Activated T-cell treated with anti-CD3 and anti-CD28 coated beads, Interleukin-2, amount 50 U/mL, for 72 hours (primary cell): Measurements from ENCODE around the gene TBCD. TPM values are rescaled to one million over a fixed set of nuclear protein-coding genes. Genes with fewer than 3 reads are reported as not detected.
A peak's percentile ranks its signal among the peaks of the same experiment; 100 is the strongest.
"Not testable (repeated sequence)": the region's sequence is repeated elsewhere in the genome, so short reads cannot be mapped to it uniquely, and the experiment has no call there.

ENCODE experiments used
- ATAC-seq, 2 donors: fragments of 150-1000 bp; cut with Tn5 transposase; replicated peaks in 1 of 2; 2 replicates each; pipeline ENCODE4 v1.10.0; 2021; ENCODE audit warnings: moderate library complexity in 2 of 2, mild to moderate bottlenecking in 1 of 2
- DNase-seq, 2 donors: peaks; one replicate each; pipeline ENCODE4 v3.0.0; 2021 to 2022; ENCODE audit warnings: mixed read lengths in 1 of 2
- H3K27ac Mint-ChIP-seq: one replicate; pipeline ENCODE4 v1.8.0; 2022; ENCODE audit warnings: mild to moderate bottlenecking, moderate library complexity, mixed read lengths
- H3K27me3 Mint-ChIP-seq: one replicate; pipeline ENCODE4 v1.8.0; 2022; ENCODE audit warnings: low read depth, mixed read lengths
- H3K36me3 Mint-ChIP-seq, 2 donors: one replicate each; pipeline ENCODE4 v1.8.0; 2022; ENCODE audit warnings: mixed read lengths in 2 of 2, mild to moderate bottlenecking in 1 of 2; ENCODE audit not compliant: insufficient read depth in 2 of 2
- H3K4me1 Mint-ChIP-seq: one replicate; pipeline ENCODE4 v1.8.0; 2022; ENCODE audit warnings: low read depth, mixed read lengths
- H3K4me3 Mint-ChIP-seq, 2 donors: one replicate each; pipeline ENCODE4 v1.8.0; 2022; ENCODE audit warnings: mild to moderate bottlenecking in 2 of 2, mixed read lengths in 2 of 2, moderate library complexity in 2 of 2
- H3K9me3 Mint-ChIP-seq, 2 donors: one replicate each; pipeline ENCODE4 v1.8.0; 2022; ENCODE audit warnings: mixed read lengths in 2 of 2
- total RNA-seq, 2 donors: library from RNA; stranded (reverse); gene quantifications; one replicate each; pipeline ENCODE4 v1.2.3, GENCODE V29; 2022

Gene TBCD
- total RNA-seq, 2 donors from 2014 or later: 112 to 134 TPM

DNA sequence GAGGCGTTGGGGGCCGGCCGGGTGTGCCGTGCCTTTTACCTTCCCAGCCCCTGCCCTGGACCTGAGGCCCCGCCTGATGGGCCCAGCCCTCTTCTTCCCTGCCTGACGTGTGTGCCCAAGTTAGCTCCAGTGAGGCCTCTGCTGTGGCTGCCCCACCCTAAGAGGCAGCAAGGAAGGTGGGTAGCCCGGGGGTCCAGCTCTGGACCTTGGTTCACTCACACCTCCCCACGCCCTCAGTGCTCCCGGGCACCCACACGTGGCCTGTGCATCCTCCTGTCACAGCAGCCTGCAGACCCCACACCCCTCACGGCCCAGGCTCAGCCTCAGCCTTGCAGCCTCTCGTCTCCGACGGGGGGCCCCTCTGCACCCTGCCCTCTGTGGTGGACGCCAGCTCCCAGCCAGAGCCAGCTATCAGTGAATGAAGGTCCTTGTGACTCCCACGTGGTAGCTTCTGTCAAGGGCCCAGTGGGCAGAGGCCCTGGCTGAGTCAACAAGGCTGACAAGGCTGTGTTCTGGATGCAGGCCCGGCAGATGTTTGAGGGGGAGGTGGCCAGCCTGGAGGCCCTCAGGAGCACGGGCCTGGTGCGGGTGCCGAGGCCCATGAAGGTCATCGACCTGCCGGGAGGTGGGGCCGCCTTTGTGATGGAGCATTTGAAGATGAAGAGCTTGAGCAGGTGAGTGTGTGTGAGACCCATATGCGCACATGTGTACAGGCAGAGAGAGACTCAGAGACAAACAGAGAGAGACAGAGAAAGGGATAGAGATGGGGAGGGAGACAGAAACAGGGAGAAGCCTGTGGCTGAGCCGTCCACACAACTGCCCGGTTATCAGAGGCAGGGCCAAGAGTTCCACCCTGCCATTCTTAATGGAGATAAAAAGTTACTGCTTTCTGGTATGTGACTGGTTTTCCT is 13.6 kb upstream of the TBCD start:
- H3K4me1 Mint-ChIP-seq: no peaks in the 10 kb centered on the region
- H3K27me3 Mint-ChIP-seq: no peaks in the 10 kb centered on the region
- no peak for DNase-seq
- peaks cover 10 to 12% of the 10 kb centered on the region in 2 donors for H3K9me3 Mint-ChIP-seq
- peaks cover 17 to 28% of the 10 kb centered on the region in 2 donors for H3K36me3 Mint-ChIP-seq
- no peak for ATAC-seq
- no peak overlapping the region for H3K27ac Mint-ChIP-seq
- H3K4me3 Mint-ChIP-seq: no peak overlapping the region

GRCh38 chr17:82740906-82741759 is 10.7 kb upstream of the TBCD start:
- Mint-ChIP-seq H3K4me3 (no peak overlapping the region), H3K36me3 (peaks cover 13 to 21% of the 10 kb centered on the region in 2 donors), H3K4me1 (no peaks in the 10 kb centered on the region), H3K9me3 (peaks cover 7 to 10% of the 10 kb centered on the region in 2 donors), H3K27ac (no peak overlapping the region), H3K27me3 (no peaks in the 10 kb centered on the region)
- DNase-seq: no peak
- no peak for ATAC-seq

DNA sequence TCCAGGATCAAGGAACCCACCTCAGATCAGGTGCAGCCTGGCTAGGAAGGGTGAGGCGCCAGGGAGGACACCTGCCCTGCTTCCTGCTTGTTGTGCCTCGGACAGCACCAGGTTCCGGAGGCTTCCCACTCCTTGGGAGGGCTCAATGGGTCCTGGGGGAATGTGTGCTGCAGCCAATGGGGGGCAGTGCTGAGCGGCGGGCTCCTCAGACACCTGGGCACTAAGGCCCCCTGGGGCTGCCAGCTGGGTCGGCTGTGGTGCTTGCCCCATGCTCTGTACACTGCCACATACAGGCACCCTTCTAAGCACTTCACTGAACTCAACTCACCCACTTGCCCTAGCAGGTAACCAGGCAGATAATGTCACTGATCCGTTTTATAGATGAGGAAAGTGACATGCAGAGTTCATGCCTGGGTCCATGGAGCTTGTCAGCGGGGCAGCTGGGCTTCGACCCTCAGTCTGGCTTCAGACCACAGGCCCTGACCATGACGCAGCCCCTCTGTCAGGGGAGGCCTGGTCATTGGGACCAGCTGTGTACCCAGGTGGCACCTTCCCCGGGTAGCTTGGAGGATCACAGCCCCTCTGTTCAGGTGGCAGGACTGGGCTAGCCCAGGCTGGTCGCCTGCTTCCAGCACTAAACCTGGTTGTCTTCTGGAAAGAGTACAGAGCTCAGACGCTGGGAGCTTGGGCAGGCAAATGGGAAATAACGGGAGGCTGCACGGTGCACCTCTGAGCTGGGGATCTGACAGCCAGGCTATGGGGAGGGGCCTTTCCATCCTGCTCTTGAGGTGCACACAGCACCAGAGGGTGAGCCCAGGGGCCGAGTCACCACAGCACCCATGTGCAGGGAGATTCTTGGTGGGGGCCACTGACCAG is 8.3 kb upstream of the TBCD start:
- Mint-ChIP-seq H3K9me3 (peaks cover 10 to 12% of the 10 kb centered on the region in 2 donors), H3K27me3 (no peaks in the 10 kb centered on the region), H3K4me3 (no peak overlapping the region), H3K4me1 (no peaks in the 10 kb centered on the region), H3K36me3 (peaks cover 16 to 23% of the 10 kb centered on the region in 2 donors), H3K27ac (no peak overlapping the region)
- DNase-seq (no peak), ATAC-seq (no peak)

GRCh38 chr17:82744736-82745135 is 7.1 kb upstream of the TBCD start:
- not testable (repeated sequence) for DNase-seq, H3K4me3 Mint-ChIP-seq, H3K4me1 Mint-ChIP-seq, H3K27me3 Mint-ChIP-seq, H3K27ac Mint-ChIP-seq, ATAC-seq
- H3K9me3 Mint-ChIP-seq: peaks cover 10 to 12% of the 10 kb centered on the region in 2 donors
- H3K36me3 Mint-ChIP-seq: peaks cover 16 to 23% of the 10 kb centered on the region in 2 donors

DNA sequence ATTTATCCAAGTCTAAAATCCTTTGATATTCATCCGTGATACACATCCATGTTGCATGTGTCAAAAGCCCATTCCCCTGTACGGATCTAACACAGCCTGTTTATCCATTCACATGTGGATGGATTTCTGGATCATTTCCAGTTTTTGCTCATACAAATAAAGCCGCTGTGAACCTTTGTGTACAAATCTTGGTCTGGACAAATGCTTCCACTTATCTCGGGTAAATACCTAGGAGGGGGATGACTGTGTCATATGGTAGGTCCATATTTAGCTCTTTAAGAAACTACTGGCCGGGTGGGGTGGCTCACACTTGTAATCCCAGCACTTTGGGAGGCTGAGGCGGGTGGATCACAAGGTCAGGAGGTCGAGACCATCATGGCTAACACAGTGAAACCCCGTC is 6.3 kb upstream of the TBCD start:
- H3K36me3 Mint-ChIP-seq: peaks cover 14 to 19% of the 10 kb centered on the region in 2 donors
- no peak overlapping the region for H3K27ac Mint-ChIP-seq
- H3K9me3 Mint-ChIP-seq: peaks cover 9 to 10% of the 10 kb centered on the region in 2 donors
- H3K4me1 Mint-ChIP-seq: no peaks in the 10 kb centered on the region
- no peaks in the 10 kb centered on the region for H3K27me3 Mint-ChIP-seq
- no peak for ATAC-seq
- no peak overlapping the region for H3K4me3 Mint-ChIP-seq
- no peak for DNase-seq

- H3K27ac Mint-ChIP-seq: no peak overlapping the region
- DNase-seq: no peak
- peaks cover 2 to 3% of the 10 kb centered on the region in 2 donors for H3K36me3 Mint-ChIP-seq
- peaks cover 13% of the 10 kb centered on the region for H3K4me1 Mint-ChIP-seq
- H3K9me3 Mint-ChIP-seq: peaks cover 2 to 3% of the 10 kb centered on the region in 2 donors
- no peak overlapping the region for H3K4me3 Mint-ChIP-seq
- no peaks in the 10 kb centered on the region for H3K27me3 Mint-ChIP-seq
- ATAC-seq: no peak
Observed at GRCh38 chr17:82748756-82749155, 3.1 kb upstream of the TBCD start.

- ATAC-seq: no peak
- no peaks in the 10 kb centered on the region for H3K27me3 Mint-ChIP-seq
- H3K27ac Mint-ChIP-seq: no peak overlapping the region
- H3K36me3 Mint-ChIP-seq: peaks cover 2 to 3% of the 10 kb centered on the region in 2 donors
- DNase-seq: no peak
- H3K4me3 Mint-ChIP-seq: peak overlapping the region; percentile 39 to 50
- H3K9me3 Mint-ChIP-seq: peaks cover 2 to 3% of the 10 kb centered on the region in 2 donors
- peaks cover 27% of the 10 kb centered on the region for H3K4me1 Mint-ChIP-seq
Observed at GRCh38 chr17:82750241-82750908, 1.5 kb upstream of the TBCD start.

DNA sequence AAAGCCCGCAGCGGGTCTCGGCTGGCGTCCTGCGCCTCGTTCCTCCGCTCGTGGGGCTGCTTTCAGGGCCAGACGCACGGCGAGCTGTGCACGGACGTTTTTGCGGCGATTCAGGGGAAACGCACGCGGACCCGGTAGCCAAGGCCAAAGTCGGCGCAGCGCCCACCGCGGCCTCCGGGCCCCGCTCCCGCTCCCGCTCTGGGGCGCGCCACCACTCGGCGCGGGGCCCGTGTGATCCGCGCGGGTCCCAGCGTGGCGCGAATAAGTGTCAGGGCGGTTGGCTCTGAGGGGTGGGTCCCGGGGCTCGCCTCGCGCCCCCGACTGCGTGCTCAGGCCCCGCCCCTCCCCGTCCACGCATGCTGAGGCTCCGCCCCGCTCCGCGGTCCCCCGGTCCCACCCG is 694 bp upstream of the TBCD start:
- ATAC-seq (peak; percentile 49 to 56), DNase-seq (no peak)
- Mint-ChIP-seq H3K4me1 (peaks cover 33% of the 10 kb centered on the region), H3K27ac (no peak overlapping the region), H3K36me3 (peaks cover 2 to 6% of the 10 kb centered on the region in 2 donors), H3K27me3 (no peaks in the 10 kb centered on the region), H3K9me3 (peaks cover 2 to 3% of the 10 kb centered on the region in 2 donors), H3K4me3 (peak overlapping the region in 1 of 2 donors; percentile 50)

- Mint-ChIP-seq H3K9me3 (no peaks in the 10 kb centered on the region), H3K27ac (no peak overlapping the region), H3K36me3 (peaks cover 0 to 4% of the 10 kb centered on the region in 2 donors), H3K27me3 (no peaks in the 10 kb centered on the region), H3K4me1 (peaks cover 33% of the 10 kb centered on the region), H3K4me3 (peak overlapping the region; percentile 87 to 90)
- peak; percentile 30 to 47 for ATAC-seq
- DNase-seq: peak in 1 of 2 donors; percentile 64
Observed at GRCh38 chr17:82752371-82753200, 721 bp downstream of the TBCD start.

DNA sequence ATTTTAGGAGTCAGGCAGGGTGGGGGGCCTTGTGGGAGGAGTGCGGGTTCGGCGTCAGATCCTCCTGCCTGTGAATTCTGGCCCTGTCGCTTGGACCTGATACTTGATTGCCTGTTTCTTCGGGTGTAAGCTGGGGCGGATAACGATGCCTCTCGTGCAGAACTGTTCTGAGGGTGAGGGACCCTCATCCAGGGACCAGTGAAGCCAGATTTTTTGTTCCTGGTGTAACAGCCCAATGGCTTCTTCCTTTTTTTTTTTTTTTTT is 1.3 kb downstream of the TBCD start:
- H3K27ac Mint-ChIP-seq: no peak overlapping the region
- no peak for ATAC-seq
- peaks cover 33% of the 10 kb centered on the region for H3K4me1 Mint-ChIP-seq
- no peak for DNase-seq
- no peaks in the 10 kb centered on the region for H3K27me3 Mint-ChIP-seq
- peak overlapping the region; percentile 87 to 90 for H3K4me3 Mint-ChIP-seq
- H3K9me3 Mint-ChIP-seq: no peaks in the 10 kb centered on the region
- peaks cover 0 to 4% of the 10 kb centered on the region in 2 donors for H3K36me3 Mint-ChIP-seq

- Mint-ChIP-seq H3K27ac (peak overlapping the region; percentile 11), H3K4me1 (peaks cover 33% of the 10 kb centered on the region), H3K27me3 (no peaks in the 10 kb centered on the region), H3K9me3 (no peaks in the 10 kb centered on the region), H3K36me3 (peaks cover 0 to 3% of the 10 kb centered on the region in 2 donors), H3K4me3 (peak overlapping the region; percentile 12 to 44)
- DNase-seq (no peak), ATAC-seq (no peak)
Observed at GRCh38 chr17:82754297-82755208, 2.7 kb downstream of the TBCD start.
